Measurements from ENCODE around the gene NSF.
"Not testable (repeated sequence)": the region's sequence is repeated elsewhere in the genome, so short reads cannot be mapped to it uniquely, and the experiment has no call there.

DNA sequence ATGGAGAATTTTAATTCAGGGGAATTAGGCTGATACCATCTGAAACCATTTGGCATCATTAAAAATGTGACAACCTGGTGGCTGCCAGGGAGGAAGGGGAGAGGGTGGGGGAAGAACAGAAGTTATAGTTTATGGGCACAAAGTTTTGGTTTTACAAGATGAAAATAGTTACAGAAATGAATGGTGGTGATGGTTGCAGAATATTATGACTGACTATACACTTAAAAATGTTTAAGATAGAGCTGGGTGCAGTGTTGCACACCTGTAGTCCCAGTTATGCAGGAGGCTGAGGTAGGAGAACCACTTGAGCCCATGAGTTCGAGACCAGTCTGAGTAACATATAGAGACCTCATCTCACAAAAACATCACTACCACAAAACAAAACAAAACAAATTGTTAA is 23.5 kb upstream of the NSF start:
- not testable (repeated sequence) for TF ChIP-seq CTCF (conservative IDR thresholded peaks at IDR 0.05 in 1 of 2, IDR thresholded peaks at IDR 0.05 in 1 of 2; ENCODE audit: low read depth in 1 of 2, low read length in 2 of 2); EZH2 (IDR thresholded peaks at IDR 0.05; ENCODE audit: low read length, missing control alignments)
